HG02981 (cell line): ENCODE measurements around the gene HSPA5.
"Not testable (repeated sequence)": the region's sequence is repeated elsewhere in the genome, so short reads cannot be mapped to it uniquely, and the experiment has no call there.

Experiments used
- ATAC-seq: cut with Tn5 transposase; IDR thresholded peaks from one replicate; pipeline ENCODE4 v1.9.1; 2021; ENCODE audit warnings: mild to moderate bottlenecking, moderate library complexity; ENCODE audit not compliant: unreplicated experiment

HSPA5 gene

GRCh38 chr9:125243792-125244260, 2.7 kb upstream of the HSPA5 start:
- ATAC-seq: no peak

- peak; percentile 9 for ATAC-seq
Observed at GRCh38 chr9:125241863-125242739, 958 bp upstream of the HSPA5 start.

GRCh38 chr9:125240649-125240999, 519 bp downstream of the HSPA5 start:
- peak; percentile 2 for ATAC-seq

- ATAC-seq: no peak
Observed at GRCh38 chr9:125239631-125240597, 1.2 kb downstream of the HSPA5 start.

- ATAC-seq: no peak
Observed at GRCh38 chr9:125238915-125239446, 2.2 kb downstream of the HSPA5 start.

GRCh38 chr9:125238127-125238914, 2.8 kb downstream of the HSPA5 start:
- ATAC-seq: no peak

GRCh38 chr9:125236520-125237159, 4.5 kb downstream of the HSPA5 start:
- ATAC-seq: not testable (repeated sequence)

- ATAC-seq: no peak
Observed at GRCh38 chr9:125235804-125236519, 5.2 kb downstream of the HSPA5 start.

- not testable (repeated sequence) for ATAC-seq
Observed at GRCh38 chr9:125234099-125234498, 7.0 kb downstream of the HSPA5 start.

- no peak for ATAC-seq
Observed at GRCh38 chr9:125233678-125234077, 7.5 kb downstream of the HSPA5 start.

GRCh38 chr9:125227761-125228160, 13.4 kb downstream of the HSPA5 start:
- ATAC-seq: no peak

GRCh38 chr9:125224858-125225257, 16.3 kb downstream of the HSPA5 start:
- ATAC-seq: not testable (repeated sequence)

- ATAC-seq: no peak
Observed at GRCh38 chr9:125218621-125219020, 22.5 kb downstream of the HSPA5 start.

GRCh38 chr9:125214186-125214585, 27.0 kb downstream of the HSPA5 start:
- ATAC-seq: no peak

GRCh38 chr9:125204477-125204876, 36.7 kb downstream of the HSPA5 start:
- ATAC-seq: no peak

- no peak for ATAC-seq
Observed at GRCh38 chr9:125202846-125203618, 38.1 kb downstream of the HSPA5 start.

- ATAC-seq: peak; percentile 96
Observed at GRCh38 chr9:125200216-125201047, 40.7 kb downstream of the HSPA5 start, which contains the start of gene RABEPK. Gene RABEPK (plus strand): TSS chr9:125200542. CDS start chr9:125203014, 2,472 bp downstream.
